HepG2 (cell line): ENCODE measurements around the gene CSNK1D.

Source experiments
- ATF1 ChIP-seq: IDR thresholded peaks from 2 replicates; pipeline ENCODE4 v1.6.1; 2016; ENCODE audit warnings: mild to moderate bottlenecking, control low read depth
- DDIT3 ChIP-seq: sonication (generic); formaldehyde crosslinking; IDR thresholded peaks from 2 replicates; pipeline ENCODE4 v1.4.0; 2020; ENCODE audit warnings: mild to moderate bottlenecking, missing genetic modification reagents
- FOSL1 ChIP-seq: sonication (generic); formaldehyde crosslinking; IDR thresholded peaks from 2 replicates; pipeline ENCODE4 v1.9.0; 2021; ENCODE audit warnings: missing genetic modification reagents, borderline replicate concordance
- GATA4 ChIP-seq: sonication (generic); IDR thresholded peaks from 2 replicates; pipeline ENCODE4 v1.6.1; 2016; ENCODE audit warnings: antibody characterized with exemption, low read depth, borderline replicate concordance
- IKZF4 ChIP-seq: sonication (generic); formaldehyde crosslinking; IDR thresholded peaks from 2 replicates; pipeline ENCODE4 v1.5.1; 2020; ENCODE audit warnings: borderline replicate concordance, mild to moderate bottlenecking, low read depth, missing genetic modification reagents; ENCODE audit errors: not compliant biosample characterization
- KDM5A ChIP-seq: fragments of 200-600 bp; sonication (generic); IDR thresholded peaks from 2 replicates; pipeline ENCODE4 v1.7.0; 2018; ENCODE audit warnings: antibody characterized with exemption, mild to moderate bottlenecking, low read length, borderline replicate concordance
- MAX ChIP-seq: IDR thresholded peaks from 2 replicates; pipeline ENCODE4 v1.6.1; 2012; ENCODE audit warnings: inconsistent platforms
- NFE2 ChIP-seq: sonication (generic); formaldehyde crosslinking; IDR thresholded peaks from 2 replicates; pipeline ENCODE4 v1.4.0; 2020; ENCODE audit warnings: missing genetic modification reagents
- NFE2L2 ChIP-seq: fragments of 150-350 bp; IDR thresholded peaks from 2 replicates; pipeline ENCODE4 v1.6.1; 2014; ENCODE audit warnings: low read length
- PBX2 ChIP-seq: IDR thresholded peaks from 2 replicates; pipeline ENCODE4 v1.6.1; 2016; ENCODE audit warnings: control low read depth
- REST ChIP-seq, 2 experiments: IDR thresholded peaks; 2 replicates each; pipeline ENCODE4 v1.6.1; 2011 to 2012; ENCODE audit warnings: low read length in 2 of 2, borderline replicate concordance in 1 of 2, low read depth in 1 of 2, mild to moderate bottlenecking in 1 of 2, moderate library complexity in 1 of 2
- TEAD3 ChIP-seq: optimal IDR thresholded peaks from 2 replicates; pipeline ENCODE3; 2016; ENCODE audit warnings: borderline replicate concordance
- ZSCAN21 ChIP-seq: sonication (generic); formaldehyde crosslinking; IDR thresholded peaks from 2 replicates; pipeline ENCODE4 v1.8.0; 2022; ENCODE audit warnings: mild to moderate bottlenecking, missing genetic modification reagents, moderate library complexity, borderline replicate concordance
- TF ChIP-seq, protein P1 (sequence below): sonication (generic); formaldehyde crosslinking; IDR thresholded peaks from 2 replicates; pipeline ENCODE4 v1.5.0; 2020; ENCODE audit warnings: mild to moderate bottlenecking, missing genetic modification reagents, moderate library complexity

DNA sequence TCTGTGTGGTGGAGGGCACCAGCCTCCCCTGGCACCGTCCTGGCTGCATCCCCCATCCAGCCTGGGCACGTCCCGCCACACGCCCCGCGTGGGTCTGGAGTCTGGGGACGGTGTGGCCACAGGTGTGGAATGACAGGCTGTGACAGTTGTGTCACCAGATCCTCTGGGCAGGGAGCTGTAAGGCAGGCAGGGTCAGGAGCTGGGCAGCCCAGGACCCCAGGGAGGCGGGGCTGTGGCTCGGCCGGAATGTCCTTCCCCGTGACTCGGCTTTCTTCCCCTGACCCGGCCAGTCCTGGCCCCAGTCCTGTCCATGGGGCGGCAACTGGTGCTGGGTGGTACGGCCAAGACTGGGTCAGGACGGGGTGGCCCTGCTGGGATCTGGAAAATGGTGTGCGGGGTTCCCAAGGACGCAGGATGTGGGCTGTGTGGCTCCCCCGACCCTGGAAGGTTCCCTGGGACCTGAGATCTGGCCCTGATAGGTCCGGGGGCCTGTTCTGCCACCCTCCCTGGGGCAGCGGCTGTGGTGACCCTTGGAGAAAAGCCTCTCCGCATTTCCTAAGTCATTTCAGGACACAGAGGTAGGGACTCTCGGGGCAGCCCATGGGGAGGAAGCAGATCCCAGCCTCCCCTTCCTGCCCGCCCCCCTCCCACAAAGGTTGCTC lies 48.0 kb downstream of the CSNK1D start:
- TF ChIP-seq NFE2 (CRISPR knock-in tag) (peak; percentile 71; the same call in 1 of the 2 replicates), TEAD3 (peak; percentile 95), NFE2L2 (no peak; the same call in 1 of the 2 replicates), PBX2 (CRISPR knock-in tag) (no peak), MAX (no peak), KDM5A (no peak), ZSCAN21 (CRISPR knock-in tag) (peak; percentile 21; the same call in 1 of the 2 replicates), ATF1 (no peak), FOSL1 (CRISPR knock-in tag) (no peak), DDIT3 (CRISPR knock-in tag) (no peak), IKZF4 (CRISPR knock-in tag) (no peak), GATA4 (no peak), REST (IDR thresholded peaks at IDR 0.05; ENCODE audit: borderline replicate concordance in 1 of 2, low read depth in 1 of 2, low read length in 2 of 2) (no peak)
- TF ChIP-seq, protein P1, sequence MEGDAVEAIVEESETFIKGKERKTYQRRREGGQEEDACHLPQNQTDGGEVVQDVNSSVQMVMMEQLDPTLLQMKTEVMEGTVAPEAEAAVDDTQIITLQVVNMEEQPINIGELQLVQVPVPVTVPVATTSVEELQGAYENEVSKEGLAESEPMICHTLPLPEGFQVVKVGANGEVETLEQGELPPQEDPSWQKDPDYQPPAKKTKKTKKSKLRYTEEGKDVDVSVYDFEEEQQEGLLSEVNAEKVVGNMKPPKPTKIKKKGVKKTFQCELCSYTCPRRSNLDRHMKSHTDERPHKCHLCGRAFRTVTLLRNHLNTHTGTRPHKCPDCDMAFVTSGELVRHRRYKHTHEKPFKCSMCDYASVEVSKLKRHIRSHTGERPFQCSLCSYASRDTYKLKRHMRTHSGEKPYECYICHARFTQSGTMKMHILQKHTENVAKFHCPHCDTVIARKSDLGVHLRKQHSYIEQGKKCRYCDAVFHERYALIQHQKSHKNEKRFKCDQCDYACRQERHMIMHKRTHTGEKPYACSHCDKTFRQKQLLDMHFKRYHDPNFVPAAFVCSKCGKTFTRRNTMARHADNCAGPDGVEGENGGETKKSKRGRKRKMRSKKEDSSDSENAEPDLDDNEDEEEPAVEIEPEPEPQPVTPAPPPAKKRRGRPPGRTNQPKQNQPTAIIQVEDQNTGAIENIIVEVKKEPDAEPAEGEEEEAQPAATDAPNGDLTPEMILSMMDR (CRISPR knock-in tag) = peak; percentile 6; the same call in 1 of the 2 replicates
